Prostate gland (tissue), 2 donors: Measurements from ENCODE around the gene OGT.

ENCODE experiments used
- POLR2A ChIP-seq: fragments of 450-650 bp; IDR thresholded peaks from one replicate; pipeline ENCODE4 v1.6.1; 2016; ENCODE audit warnings: antibody characterized with exemption, mild to moderate bottlenecking
- POLR2AphosphoS5 ChIP-seq: sonication (generic); formaldehyde crosslinking; IDR thresholded peaks from one replicate; pipeline ENCODE4 v1.6.1; 2017; ENCODE audit warnings: antibody characterized with exemption
- TF ChIP-seq, protein P1 (sequence below), 4 experiments: fragments of 200-600 bp in 2 of 4; fragments of 450-650 bp in 2 of 4; sonication (generic) in 2 of 4; IDR thresholded peaks; 1 replicate in 3 of 4; 2 replicates in 1 of 4; pipeline ENCODE4 v1.5.1; 2016 to 2019; ENCODE audit warnings: antibody characterized with exemption in 4 of 4, mild to moderate bottlenecking in 2 of 4, moderate library complexity in 2 of 4

DNA sequence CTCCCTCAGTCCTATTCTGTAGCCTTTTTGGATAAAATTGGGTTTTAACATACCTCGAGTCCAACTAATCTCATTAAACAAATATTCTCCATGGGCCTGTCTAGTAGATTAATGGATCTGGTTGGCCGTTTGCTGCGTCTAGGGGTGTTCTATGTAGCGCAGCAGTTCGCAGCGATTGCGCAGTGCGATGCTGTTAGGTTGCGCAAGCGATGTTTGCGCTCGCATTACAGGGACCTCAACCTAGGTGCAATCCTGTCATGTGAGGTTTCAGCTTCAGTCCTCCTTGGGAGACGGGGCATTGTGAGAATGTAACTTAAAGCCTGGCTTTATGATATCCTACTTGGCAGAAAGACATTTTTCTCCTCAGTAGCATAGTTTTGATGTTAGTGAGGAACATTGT, 14.0 kb downstream of the OGT start:
- TF ChIP-seq, protein P1, sequence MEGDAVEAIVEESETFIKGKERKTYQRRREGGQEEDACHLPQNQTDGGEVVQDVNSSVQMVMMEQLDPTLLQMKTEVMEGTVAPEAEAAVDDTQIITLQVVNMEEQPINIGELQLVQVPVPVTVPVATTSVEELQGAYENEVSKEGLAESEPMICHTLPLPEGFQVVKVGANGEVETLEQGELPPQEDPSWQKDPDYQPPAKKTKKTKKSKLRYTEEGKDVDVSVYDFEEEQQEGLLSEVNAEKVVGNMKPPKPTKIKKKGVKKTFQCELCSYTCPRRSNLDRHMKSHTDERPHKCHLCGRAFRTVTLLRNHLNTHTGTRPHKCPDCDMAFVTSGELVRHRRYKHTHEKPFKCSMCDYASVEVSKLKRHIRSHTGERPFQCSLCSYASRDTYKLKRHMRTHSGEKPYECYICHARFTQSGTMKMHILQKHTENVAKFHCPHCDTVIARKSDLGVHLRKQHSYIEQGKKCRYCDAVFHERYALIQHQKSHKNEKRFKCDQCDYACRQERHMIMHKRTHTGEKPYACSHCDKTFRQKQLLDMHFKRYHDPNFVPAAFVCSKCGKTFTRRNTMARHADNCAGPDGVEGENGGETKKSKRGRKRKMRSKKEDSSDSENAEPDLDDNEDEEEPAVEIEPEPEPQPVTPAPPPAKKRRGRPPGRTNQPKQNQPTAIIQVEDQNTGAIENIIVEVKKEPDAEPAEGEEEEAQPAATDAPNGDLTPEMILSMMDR (IDR thresholded peaks at IDR 0.05): no peak
- TF ChIP-seq POLR2A: no peak
- no peak for TF ChIP-seq POLR2AphosphoS5
